ENCODE data around the gene RNF141.

DNA sequence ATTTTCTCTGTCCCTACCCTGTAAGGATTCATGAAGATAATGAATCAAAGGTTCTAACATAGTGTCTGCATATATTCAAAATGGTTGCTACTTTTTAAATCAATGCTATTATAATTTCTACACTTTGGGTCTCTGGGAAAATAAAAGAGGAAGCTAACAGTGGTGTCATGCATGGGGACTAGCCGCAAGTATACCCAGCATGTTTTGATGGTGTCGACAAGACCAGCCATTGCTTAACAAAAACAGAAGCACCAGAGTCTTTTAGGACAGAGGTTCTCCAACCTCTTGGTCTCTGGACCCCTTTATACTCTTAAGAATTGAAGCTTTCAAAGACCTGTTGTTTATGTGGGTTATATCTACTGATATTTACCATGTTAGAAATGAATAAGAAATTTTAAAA lies 37.8 kb downstream of the RNF141 start:
- TF ChIP-seq MXI1 (IDR thresholded peaks at IDR 0.05; ENCODE audit: borderline replicate concordance, low read depth, low read length): no peak
- no peak for TF ChIP-seq MTA1 (CRISPR knock-in tag; IDR thresholded peaks at IDR 0.05; ENCODE audit: borderline replicate concordance)
- TF ChIP-seq, protein P1, sequence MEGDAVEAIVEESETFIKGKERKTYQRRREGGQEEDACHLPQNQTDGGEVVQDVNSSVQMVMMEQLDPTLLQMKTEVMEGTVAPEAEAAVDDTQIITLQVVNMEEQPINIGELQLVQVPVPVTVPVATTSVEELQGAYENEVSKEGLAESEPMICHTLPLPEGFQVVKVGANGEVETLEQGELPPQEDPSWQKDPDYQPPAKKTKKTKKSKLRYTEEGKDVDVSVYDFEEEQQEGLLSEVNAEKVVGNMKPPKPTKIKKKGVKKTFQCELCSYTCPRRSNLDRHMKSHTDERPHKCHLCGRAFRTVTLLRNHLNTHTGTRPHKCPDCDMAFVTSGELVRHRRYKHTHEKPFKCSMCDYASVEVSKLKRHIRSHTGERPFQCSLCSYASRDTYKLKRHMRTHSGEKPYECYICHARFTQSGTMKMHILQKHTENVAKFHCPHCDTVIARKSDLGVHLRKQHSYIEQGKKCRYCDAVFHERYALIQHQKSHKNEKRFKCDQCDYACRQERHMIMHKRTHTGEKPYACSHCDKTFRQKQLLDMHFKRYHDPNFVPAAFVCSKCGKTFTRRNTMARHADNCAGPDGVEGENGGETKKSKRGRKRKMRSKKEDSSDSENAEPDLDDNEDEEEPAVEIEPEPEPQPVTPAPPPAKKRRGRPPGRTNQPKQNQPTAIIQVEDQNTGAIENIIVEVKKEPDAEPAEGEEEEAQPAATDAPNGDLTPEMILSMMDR (CRISPR knock-in tag; IDR thresholded peaks at IDR 0.05): no peak
- TF ChIP-seq JUND (CRISPR knock-in tag; IDR thresholded peaks at IDR 0.05): no peak
- TF ChIP-seq ZNF530 (CRISPR knock-in tag; IDR thresholded peaks at IDR 0.05; ENCODE audit: low read depth): no peak
- no peak for TF ChIP-seq RFXAP (CRISPR knock-in tag; IDR thresholded peaks at IDR 0.05; ENCODE audit: borderline replicate concordance)
- no peak for TF ChIP-seq ZNF687 (CRISPR knock-in tag; IDR thresholded peaks at IDR 0.05)
- TF ChIP-seq MNT (IDR thresholded peaks at IDR 0.05): no peak
